ENCODE data around the gene TREML2.

Gene TREML2

DNA sequence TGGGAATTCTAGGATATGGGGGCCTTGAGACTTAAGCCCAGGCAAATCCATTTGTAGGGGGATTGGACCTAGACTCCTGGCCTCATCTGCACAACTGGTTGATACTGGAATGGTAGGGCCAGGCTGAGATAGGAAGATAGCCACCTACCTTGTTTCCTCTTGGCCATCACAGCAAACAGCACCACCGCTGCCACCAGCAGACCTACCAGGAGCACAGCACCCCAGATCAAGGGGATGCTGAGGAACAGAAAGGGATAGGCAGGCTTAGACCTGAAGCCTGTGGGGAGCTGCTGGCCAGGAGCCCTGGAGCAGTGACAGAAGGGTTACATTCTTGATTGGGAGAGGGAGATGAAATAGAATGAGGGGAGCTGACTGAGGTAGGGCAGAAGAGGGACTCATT is 50.3 kb downstream of the TREML2 start:
- no peak for DNase-seq (ENCODE audit: low read depth in 2 of 2)

DNA sequence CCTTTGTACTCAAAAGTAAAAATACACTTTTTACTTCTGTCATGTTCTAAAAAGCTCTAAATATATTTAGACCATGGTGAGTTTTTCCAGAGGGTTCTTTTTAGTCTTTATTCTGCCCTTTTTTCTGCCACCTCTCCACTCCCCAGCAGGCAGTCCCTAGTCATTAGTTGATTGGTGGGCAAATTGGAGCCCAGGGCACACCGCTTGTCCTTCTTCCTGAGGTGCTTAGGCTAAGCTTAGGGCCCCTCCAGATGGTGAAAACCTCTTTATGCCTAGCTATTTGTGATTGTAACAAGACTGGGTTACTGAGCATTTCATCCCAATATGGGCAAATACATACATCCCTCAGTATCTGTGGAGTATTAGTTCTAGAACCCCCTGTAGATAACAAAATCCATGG is 53.0 kb downstream of the TREML2 start:
- no peak for DNase-seq (ENCODE audit: low read depth in 2 of 2)
